ENCODE data around the gene PHC2. TPM values are rescaled to one million over a fixed set of nuclear protein-coding genes. Genes with fewer than 3 reads are reported as not detected.
A peak's percentile ranks its signal among the peaks of the same experiment; 100 is the strongest.

Gene PHC2
- total RNA-seq, 1 donor from 2014 or later, result 99.5 TPM

GRCh38 chr1:33344896-33345560 lies 85.9 kb downstream of the PHC2 start:
- Mint-ChIP-seq H3K4me1 (peaks cover 76% of the 10 kb centered on the region), H3K9me3 (no peaks in the 10 kb centered on the region), H3K4me3 (no peak overlapping the region), H3K27ac (peak overlapping the region; percentile 37), H3K27me3 (ENCODE audit: low read depth) (no peaks in the 10 kb centered on the region), H3K36me3 (peaks cover 3% of the 10 kb centered on the region)
- TF ChIP-seq, protein P1, sequence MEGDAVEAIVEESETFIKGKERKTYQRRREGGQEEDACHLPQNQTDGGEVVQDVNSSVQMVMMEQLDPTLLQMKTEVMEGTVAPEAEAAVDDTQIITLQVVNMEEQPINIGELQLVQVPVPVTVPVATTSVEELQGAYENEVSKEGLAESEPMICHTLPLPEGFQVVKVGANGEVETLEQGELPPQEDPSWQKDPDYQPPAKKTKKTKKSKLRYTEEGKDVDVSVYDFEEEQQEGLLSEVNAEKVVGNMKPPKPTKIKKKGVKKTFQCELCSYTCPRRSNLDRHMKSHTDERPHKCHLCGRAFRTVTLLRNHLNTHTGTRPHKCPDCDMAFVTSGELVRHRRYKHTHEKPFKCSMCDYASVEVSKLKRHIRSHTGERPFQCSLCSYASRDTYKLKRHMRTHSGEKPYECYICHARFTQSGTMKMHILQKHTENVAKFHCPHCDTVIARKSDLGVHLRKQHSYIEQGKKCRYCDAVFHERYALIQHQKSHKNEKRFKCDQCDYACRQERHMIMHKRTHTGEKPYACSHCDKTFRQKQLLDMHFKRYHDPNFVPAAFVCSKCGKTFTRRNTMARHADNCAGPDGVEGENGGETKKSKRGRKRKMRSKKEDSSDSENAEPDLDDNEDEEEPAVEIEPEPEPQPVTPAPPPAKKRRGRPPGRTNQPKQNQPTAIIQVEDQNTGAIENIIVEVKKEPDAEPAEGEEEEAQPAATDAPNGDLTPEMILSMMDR (IDR thresholded peaks at IDR 0.05; ENCODE audit: unreplicated experiment), result no peak
- no peak for DNase-seq (ENCODE audit: low spot score in 2 of 2, unreplicated experiment in 2 of 2)

- no peak overlapping the region for H3K4me3 Mint-ChIP-seq
- H3K36me3 Mint-ChIP-seq, result peaks cover 3% of the 10 kb centered on the region
- no peaks in the 10 kb centered on the region for H3K27me3 Mint-ChIP-seq (ENCODE audit: low read depth)
- TF ChIP-seq, protein P1 (IDR thresholded peaks at IDR 0.05; ENCODE audit: unreplicated experiment), result no peak
- H3K4me1 Mint-ChIP-seq, result peaks cover 90% of the 10 kb centered on the region
- H3K27ac Mint-ChIP-seq, result peak overlapping the region; percentile 74
- H3K9me3 Mint-ChIP-seq, result no peaks in the 10 kb centered on the region
- no peak for DNase-seq (ENCODE audit: low spot score in 2 of 2, unreplicated experiment in 2 of 2)
Observed at GRCh38 chr1:33343539-33343938, 87.4 kb downstream of the PHC2 start.

DNA sequence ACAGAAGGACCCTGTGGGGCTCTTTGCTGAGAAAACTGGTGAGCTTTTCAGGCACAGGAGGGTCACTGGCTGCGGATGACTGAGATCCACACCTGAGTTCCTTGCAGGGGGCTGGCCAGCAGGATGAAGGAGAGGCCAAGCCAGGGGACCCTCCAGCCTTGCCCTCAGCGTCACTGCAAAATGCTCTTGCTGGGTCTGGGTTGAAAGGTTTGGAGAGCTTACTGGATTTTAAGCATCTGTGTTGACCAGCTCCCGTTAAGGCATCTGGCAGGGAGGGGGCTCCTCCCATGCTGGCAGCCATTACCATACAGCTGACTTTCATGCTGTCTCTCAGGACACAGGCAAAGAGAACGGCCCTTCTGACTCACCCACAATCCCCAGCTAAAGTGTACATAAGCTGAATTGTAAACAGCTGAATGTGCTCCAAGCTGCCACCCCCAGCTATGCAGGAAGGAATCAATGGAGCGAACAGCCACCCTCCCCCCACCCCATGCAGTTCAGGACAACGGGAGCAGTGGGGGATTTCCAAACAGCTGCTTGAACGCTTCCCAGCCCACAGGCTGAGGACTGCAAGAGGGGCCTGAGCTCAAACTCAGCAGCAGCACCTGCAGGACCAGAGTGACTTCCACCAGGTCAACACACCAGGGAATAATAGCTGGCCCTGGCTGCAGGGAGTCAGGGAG lies 88.7 kb downstream of the PHC2 start:
- TF ChIP-seq, protein P1 (IDR thresholded peaks at IDR 0.05; ENCODE audit: unreplicated experiment), result no peak
- Mint-ChIP-seq H3K4me3 (no peak overlapping the region), H3K4me1 (peaks cover 87% of the 10 kb centered on the region), H3K27ac (peak overlapping the region; percentile 72), H3K9me3 (no peaks in the 10 kb centered on the region), H3K36me3 (peaks cover 3% of the 10 kb centered on the region), H3K27me3 (ENCODE audit: low read depth) (no peaks in the 10 kb centered on the region)
- DNase-seq (ENCODE audit: low spot score in 2 of 2, unreplicated experiment in 2 of 2), result no peak

- H3K27me3 Mint-ChIP-seq (ENCODE audit: low read depth), result no peaks in the 10 kb centered on the region
- peaks cover 3% of the 10 kb centered on the region for H3K36me3 Mint-ChIP-seq
- TF ChIP-seq, protein P1 (IDR thresholded peaks at IDR 0.05; ENCODE audit: unreplicated experiment), result no peak
- H3K4me1 Mint-ChIP-seq, result peaks cover 80% of the 10 kb centered on the region
- peak overlapping the region; percentile 85 for H3K27ac Mint-ChIP-seq
- no peaks in the 10 kb centered on the region for H3K9me3 Mint-ChIP-seq
- DNase-seq (ENCODE audit: low spot score in 2 of 2, unreplicated experiment in 2 of 2), result no peak
- H3K4me3 Mint-ChIP-seq, result no peak overlapping the region
Observed at GRCh38 chr1:33341190-33341589, 89.7 kb downstream of the PHC2 start.

- H3K4me3 Mint-ChIP-seq, result no peak overlapping the region
- TF ChIP-seq, protein P1 (IDR thresholded peaks at IDR 0.05; ENCODE audit: unreplicated experiment), result no peak
- DNase-seq (ENCODE audit: low spot score in 2 of 2, unreplicated experiment in 2 of 2), result no peak
- peaks cover 3% of the 10 kb centered on the region for H3K36me3 Mint-ChIP-seq
- H3K27ac Mint-ChIP-seq, result peak overlapping the region; percentile 90
- H3K27me3 Mint-ChIP-seq (ENCODE audit: low read depth), result no peaks in the 10 kb centered on the region
- peaks cover 70% of the 10 kb centered on the region for H3K4me1 Mint-ChIP-seq
- no peaks in the 10 kb centered on the region for H3K9me3 Mint-ChIP-seq
Observed at GRCh38 chr1:33339413-33339812, 91.5 kb downstream of the PHC2 start.

Data from mesothelial cell of epicardium (in vitro differentiated cells).